Embryonic facial prominence (tissue), 1 donor: ENCODE data around the gene GARIN5A.

Experiments
- DNase-seq: peaks from one replicate; pipeline ENCODE4 v3.0.0-alpha.2; 2016; ENCODE audit errors: extremely low spot score

GARIN5A gene

DNA sequence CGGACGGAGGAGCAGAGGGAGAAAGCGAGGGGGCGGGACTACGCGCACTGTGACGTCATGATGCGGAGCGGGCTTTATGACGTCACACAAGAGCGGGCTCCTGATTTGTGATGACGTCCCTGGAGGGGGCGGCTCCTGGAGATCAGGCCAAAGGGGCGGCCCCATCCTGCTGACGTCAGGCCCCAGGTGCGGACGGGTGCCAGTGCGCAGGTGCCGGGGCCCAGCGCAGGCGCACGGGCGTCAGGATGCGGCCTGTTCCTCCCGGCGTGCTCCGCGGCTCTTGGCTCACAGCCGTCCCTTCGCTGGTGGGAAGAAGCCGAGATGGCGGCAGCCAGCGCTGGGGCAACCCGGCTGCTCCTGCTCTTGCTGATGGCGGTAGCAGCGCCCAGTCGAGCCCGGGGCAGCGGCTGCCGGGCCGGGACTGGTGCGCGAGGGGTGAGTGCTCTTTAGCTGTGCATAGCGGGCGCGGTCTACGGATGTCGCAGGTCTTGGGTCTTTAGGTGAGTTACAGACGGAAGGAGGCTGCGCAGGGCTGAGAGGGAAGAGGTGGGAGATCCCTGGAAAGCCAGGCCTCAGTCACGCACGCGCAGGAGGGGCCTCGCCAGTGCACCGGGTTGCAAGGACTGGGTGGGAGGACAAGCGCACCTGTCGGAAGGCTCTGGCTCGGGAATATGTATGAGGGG, at the start of gene GARIN5A, which contains the start of gene EMC10:
Gene GARIN5A, minus strand, starts transcription at position 625 of the 683 bp plus-strand sequence. Its CDS starts 460 bp downstream, at position 165.
Gene EMC10, plus strand, starts transcription at position 284 of the 683 bp plus-strand sequence. Its CDS starts 38 bp downstream, at position 322.
- DNase-seq: peak; percentile 88

DNA sequence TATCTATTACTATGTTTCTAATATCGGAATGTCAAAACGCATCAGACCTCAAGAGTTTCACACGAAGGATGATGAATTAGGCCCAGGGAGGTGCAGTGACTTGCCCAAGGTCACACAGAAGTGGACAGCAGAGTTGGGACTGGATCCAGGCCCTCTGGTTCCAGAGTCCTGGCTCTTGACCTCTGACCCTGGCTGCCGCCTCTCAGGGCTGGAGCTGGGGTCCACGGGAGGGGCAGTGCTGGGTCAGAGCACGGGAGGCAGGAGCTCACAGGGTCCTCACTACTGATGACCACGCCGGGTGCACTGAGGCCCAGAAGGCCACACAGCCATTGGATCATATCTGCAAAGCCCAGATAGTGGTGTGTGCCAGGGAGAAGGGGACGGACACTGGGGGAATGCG, 46.2 kb upstream of the GARIN5A start:
- no peak for DNase-seq

DNA sequence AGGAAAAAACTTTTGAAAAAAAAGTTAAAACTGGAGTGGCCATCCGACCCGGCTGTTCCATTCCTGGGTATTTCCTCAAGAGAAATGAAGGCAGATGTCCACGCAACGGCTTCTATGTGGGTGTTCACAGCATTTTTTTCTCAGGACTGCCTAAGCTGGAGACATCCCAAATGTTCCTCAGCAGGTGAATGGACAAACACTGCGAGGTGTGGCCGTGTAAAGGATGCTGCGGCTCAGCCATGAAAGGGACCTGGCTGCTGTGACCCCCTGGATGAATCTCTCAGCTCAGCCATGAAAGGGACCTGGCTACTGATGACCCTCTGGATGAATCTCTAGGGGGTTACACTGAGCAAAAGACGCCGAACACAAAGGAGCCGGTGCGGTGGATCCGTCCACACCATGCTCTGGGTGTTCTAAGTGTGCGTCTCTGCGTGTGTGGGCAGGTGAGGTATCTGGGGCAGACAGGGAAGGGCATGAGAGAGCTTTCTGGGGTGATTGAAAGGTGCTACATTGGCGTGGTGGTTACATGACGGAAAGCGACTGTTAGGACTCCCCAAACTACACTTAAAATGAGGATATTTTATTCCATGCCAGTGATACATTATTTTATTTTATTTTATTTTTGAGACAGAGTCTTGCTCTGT, 44.3 kb upstream of the GARIN5A start:
- no peak for DNase-seq

DNA sequence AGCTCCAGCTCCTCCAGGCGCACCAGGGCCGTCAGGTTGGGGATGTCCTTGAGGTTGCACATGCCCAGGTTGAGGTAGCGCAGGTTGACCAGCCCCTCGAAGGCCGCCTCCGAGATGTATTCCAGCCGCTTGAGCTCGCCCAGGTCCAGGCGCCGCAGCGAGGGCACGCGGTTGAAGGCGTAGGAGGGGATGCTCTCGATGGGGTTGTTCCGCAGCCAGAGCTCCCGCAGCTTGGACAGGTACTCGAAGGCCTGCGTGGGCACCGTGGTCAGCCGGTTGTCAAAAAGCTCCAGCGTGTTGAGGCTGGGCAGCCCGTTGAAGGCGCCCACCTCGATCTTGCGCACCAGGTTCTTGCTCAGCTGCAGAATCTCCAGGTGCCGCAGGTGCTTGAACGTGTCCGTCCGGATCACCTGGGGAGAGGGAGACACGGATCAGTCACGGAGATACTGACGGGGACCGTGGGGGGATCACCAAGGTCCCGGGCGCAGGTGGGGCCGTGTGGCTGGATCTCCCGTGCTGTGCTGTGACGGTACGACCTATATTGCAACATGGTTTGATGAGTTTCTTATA, 42.4 kb upstream of the GARIN5A start:
- DNase-seq: no peak

DNA sequence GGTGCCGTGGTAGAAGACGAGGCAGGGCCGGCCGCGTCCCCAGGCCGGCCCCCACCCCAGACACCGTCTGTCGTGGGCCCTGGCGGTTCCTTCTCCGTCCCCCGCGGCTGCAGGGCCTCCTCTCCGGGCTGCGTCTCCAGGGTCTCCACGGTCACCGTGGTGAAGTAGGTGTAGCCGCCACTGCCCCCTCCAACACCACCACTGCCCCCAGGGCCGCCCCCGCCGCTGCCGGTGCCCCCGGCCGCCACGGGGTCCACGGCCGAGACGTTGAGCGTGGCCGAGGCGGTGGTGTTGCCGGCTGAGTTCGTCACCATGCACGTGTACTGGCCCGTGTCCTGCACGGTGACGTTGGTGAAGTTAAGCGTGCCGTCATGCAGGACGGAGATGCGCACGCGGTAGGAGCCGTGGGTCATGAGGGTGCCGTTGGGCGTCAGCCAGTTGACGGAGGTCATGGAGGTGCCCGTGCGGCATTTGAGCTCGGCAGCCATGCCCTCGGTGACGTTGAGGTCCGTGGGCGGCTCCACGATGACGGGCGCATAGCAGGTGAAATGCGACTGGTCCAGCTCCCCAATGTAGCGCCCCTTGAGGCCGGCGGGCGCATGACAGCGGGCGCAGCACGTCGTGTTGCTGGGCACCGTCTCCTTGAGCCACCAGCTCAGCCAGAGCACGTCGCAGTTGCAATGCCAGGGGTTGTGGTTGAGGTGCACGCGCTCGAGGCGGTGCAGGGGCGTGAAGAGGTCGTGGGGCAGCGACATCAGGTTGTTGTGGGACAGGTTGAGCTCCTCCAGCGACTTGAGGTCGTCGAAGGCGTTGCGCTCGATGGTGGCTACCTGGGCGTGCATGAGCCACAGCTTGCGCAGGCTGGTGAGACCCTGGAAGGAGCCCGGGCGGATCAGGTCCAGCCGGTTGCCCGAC, 41.7 kb upstream of the GARIN5A start:
- no peak for DNase-seq

DNA sequence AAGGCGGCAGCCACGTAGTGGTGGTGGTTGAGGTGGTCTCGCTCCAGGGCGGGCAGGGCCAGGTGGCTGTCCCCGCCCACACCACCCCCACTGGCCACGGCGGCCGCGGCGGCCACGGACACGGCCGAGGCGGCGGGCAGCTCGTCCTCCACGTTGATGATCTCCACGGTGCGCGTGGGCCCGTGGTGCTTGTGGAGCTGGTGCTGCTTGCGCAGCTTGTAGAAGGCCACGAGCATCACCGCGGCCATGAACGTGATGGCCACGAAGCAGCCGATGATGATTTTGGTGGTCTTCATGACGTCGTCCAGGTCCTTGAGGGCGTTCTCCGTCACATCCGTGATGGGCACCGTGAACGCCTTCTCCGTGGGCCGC, 41.0 kb upstream of the GARIN5A start:
- DNase-seq: no peak

DNA sequence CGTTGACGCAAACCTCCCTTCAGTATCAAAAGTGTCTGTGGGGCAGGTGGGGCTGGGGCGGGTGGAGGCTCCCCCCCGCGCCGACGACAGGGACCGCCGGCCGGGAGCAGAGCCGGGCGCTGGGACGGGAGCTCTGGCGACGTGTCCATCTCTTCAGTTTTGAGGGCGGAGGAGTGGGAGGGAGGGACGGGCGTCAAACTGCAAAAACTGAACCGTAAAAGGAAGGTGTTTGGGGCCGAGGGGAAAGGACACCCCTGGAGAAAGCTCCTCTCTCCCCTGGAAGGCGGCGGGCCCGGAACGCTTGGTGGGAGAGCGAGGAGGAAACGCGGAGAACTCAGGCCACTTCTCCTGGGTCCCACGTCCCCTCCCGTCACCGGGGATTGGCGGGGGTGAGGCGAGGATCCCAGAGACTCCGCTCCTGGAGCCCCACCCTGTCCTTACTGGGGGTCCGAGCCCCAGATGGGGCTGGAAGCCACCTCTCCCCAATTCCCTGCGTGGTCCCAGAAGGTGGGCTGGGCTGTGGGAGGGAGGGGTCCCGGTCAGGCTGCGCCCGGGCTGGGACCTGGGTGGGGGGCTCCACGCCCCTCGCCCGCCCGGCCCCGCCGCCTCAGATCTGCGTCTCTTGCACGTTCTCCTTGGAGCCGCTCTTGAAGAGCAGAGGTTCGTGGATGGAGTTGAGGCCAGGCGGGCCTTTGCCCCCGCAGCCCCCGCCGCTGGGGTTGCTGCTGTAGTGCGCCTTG, 40.5 kb upstream of the GARIN5A start:
- no peak for DNase-seq

DNA sequence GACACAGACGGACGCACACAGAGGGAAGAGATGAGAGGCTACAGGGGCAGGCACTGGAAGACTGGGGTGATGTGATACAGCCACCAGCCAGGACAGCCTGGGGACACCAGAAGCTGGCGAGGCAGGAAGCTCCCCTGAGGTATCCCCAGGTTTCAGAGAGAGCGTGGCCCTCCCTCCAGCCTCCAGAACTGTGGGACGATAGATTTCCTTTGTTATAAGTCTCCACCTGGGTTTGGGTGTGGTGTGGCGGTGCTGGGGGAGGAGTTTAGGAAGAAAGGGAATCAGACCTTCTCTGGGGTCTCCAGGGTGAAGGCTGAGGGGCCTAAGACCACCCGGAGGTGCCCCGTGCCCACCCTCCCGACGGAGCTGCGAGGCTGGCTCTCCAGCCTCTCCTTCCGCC, 39.8 kb upstream of the GARIN5A start:
- DNase-seq: no peak

DNA sequence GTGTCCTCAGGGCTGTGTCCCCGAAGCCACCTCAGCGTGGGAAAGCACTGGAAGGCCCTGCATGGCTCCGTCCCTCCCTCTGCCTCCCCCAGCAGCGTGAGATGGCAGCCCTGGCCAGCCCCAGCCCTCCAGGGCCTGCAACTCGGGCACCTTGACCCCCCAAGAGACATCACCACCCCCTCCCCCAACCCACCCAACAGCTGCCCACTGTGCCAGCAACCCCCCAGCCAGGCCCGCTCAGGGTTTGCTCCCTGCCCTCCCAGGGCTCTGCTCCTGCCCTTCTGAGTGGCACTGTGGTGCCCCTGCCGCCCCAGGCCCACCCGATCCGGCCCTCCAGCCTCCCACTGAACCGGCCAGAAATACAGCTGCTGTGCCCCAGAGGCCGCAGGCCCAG, 38.5 kb upstream of the GARIN5A start:
- DNase-seq: no peak

DNA sequence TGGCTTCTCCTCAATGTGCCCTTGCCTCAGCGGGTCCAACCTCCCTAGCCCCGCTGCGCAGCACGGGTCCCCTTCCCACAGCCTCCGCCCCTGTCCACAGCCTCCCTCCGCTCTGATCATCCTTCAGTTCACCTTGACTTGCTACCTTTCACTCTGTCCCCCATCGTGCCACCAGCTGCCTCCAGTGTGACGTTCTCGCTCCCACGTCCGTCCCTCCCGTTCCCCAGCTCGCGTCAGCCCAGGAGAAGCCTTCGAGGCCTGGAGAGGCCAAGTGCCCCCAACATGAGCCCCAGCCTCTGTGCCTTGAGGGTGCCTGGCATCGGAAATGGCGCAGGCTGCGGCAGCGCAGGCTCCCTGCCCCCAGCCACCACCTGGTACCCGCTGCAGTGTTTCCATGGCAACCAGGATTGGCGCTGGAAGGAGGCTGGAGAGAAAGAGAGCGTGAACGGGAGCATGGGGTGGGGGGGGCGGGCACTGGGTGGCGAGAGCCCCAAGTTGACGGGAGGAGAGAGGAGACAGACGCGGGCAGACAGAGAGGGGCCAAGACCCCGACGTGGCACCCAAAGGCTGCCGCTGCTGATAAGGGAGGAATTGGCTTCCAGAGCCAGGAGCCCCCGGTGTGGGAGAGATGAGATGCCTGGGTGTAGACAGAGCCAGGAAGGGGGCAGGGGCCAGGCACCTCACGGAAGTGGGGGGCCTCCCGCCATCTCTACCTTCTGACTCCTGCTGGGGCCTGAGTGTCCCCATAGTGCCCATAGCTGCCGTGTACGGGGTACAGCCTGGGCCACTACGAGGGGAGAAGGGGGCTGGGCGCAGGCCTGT, 37.9 kb upstream of the GARIN5A start:
- no peak for DNase-seq

DNA sequence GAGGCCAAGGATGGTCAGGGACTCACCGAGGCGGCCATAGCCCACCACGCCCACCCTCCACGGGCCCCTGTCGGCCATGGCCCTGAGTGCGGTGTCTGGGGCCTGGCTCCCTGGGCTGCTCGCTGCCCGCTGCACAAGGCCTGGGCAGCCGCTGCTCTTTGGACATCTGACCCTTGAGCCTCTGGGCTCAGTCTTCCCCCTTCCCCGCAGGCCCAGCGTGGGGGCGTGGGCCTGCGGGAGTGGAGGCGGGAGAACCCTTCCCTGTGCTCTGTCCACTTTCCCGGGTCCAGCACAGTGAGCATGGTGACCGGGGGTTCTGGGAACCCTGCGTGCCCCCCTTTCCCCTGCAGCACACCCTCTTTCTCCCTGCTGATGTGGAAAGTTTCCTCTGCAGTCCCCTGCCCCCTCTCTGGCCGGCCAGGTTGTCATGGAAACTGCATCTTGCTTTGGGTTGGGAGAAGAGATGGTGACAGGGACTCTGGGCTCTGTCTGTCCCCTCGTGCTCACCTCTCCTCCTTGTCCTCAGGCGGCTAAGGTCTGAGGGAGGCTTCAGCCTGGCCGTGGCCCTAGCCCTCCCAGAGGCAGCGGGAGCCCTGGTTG, 37.2 kb upstream of the GARIN5A start, which contains the start of gene ASPDH:
Gene ASPDH, minus strand, starts transcription at position 168 of the 600 bp plus-strand sequence. Its CDS starts 90 bp downstream, at position 78.
- no peak for DNase-seq

DNA sequence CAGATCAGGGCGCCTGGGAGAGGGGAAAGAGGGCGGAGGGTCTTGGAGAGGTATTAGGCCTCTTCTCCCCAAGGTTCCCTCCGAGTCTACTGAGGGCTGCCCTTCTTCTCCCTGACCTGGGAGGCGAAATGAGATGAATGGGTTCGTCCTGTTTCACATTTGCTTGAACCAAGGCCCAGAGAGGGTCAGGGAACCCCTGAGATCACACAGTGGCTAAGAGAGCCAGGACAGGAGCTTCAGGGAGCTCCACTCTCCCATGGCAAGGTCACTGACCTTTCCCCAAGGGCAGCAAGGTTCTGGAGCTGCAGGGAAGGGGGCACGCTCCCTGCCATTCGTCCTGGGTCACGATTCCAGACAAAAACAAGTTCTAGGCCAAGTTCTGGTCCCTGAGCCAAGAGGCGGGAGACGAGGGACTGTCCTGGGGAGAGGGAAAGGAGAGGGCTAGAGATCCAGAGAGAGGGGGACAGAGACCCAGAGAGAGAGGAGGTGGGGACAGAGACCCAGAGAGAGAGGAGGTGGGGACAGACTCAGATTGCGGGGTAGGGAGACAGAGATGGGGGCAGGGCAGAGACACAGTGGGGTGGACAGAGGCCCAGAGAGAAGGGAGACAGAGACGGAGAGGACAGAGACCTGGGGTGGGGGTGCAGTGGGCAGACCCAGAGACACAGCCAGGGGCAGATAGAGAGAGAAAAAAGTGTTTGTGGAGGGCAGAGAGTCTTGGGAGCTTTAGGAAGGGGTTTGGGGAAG, 36.5 kb upstream of the GARIN5A start:
- DNase-seq: no peak

DNA sequence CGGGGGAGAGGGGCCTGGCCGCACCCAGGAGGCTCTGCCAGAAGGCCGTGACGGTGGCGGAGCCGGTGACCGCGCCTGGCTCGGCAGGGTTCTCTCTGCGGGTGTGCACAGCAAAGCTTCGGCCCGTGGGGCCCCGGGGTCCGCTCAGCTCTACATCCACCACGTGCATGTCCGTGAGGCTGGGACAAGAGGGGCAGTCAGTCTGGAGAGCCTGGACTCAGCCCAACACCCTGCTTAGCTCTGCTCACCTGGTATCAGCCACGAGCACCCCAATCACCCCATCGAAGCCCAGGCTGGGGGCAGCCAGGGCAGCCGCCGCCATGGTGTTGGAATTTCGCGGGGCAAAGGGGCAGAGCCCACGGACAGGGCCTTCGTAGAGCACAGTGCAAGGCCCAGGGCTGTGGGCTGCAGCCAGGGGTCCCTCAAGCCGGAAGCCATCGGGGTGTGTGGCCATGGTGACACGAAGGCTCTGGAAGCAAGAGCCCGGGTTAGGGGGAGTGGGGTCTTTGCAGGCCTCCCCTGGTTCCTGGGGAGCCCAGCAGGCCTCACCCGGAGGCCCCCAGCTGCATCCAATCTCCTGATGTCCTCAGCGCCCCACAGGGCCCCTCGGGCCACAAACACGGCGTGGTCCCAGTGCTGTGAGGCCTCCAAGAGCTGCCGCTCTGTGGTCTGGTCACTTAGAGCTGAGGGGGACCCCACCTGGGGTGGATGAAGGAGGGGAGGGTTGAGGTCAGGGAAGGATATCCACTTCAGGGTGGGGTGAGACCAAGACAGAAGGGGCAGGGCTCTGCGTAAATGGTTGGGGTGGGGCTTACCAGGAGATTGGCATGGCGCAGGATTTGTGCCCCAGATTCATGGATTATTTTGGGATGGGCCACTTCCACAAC, 35.7 kb upstream of the GARIN5A start:
- DNase-seq: no peak

DNA sequence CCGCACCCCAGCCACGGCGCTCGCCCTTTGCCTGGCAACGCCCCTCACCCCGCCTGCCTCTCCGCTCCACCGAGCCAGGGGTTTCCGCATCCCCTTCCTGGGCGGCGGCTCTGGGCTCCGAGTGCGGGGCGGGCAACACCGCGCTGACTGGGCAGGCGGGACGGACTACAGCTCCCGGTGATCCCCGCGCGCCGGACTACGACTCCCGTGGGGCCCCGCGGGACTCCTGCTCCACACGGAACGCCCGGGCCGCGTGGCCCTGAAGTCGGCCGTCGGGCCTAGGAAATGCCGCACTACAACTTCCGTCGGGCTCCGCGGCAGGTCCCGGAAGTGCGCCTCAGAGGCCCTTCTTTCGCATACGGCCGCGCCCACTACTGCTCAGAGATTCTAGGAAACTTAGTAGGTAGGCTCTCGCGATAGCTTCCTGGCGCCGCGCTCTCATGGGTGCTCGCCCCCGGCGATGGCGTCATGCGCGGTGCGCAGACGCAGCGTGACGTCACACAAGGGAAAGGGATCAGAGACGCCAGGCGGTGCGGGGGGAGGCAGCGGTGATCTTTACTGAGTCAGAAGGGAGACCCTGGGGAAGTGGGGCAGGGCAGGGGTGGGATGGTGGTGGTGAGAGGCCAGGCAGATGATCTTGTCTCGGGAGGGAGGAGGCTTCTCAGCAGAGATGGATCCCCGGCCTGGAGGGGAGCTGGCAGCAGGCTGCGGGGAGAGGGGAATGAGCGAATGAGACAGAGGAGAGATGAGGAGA, 34.6 kb upstream of the GARIN5A start, which contains the start of gene JOSD2:
Gene JOSD2, minus strand, starts transcription at position 123 of the 754 bp plus-strand sequence. CDS start 760 bp downstream, outside the sequence.
- DNase-seq: peak; percentile 99

DNA sequence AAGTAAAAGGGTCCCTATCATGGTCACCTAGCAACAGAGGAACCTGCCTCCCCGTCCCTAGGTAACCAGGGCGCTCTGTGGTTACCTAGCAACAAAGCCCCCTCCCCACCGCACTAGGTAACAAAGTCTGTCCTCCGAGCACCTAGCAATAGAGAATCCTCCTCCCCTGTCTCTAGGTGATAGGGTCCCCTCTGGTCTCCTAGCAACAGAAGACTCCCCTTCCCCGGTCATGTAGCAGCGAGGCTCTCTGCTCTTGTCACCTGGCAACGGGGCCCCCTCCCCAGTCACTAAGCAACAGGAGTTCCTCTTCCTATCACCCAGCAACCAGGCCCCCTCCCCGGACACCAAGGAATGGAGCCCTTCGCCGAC, 34.0 kb upstream of the GARIN5A start:
- DNase-seq: peak; percentile 80

DNA sequence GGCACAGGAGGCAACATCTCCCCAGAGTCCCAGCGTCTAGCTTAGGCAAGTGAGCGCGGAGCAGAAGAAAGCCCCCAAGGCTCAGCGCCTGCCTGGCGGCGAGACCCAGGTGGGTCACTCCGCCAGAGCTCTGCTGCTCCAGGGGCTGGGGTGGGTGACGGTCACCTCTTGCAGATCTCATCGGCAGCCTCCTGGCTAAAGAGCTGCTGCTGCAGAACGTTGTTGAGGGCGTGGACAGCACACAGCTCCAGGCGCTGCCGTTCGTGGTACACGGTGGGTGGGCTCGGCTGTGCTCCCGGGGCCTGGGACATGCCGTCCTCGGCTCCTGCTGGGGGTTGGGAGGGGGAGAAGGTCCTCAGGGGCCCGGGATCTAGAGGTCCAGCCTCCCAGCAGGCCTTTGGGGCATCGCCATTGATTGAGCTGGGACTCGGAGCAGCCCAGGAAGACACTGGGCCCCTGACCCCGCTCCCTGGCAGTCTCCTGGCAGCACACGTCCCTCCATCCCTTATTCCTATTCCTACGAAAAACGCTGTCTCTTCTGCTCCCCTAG, 33.5 kb upstream of the GARIN5A start:
- DNase-seq: no peak

DNA sequence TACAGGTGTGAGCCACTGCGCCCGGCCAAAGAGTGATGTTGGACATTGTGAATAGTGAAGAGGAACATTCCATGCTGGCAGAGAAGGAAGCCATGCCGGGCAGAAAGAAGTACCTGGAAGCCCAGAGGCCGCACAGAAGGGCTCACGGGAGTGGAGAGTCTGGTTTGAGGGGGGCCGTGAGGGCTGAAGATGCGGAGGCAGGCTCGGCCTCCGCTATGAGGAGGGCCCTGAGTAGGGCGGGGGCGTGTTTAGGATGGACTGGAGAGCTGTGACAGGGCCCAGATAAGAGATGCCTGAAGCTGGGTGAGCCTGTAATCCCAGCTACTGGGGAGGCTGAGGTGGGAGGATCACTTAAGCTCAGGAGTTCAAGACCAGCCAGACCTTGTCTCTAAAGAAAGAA, 32.7 kb upstream of the GARIN5A start:
- DNase-seq: no peak
